GM18873 (cell line): ENCODE results near the gene IQCN.

Source experiments
- ATAC-seq: cut with Tn5 transposase; IDR thresholded peaks from one replicate; pipeline ENCODE4 v1.9.1; 2021; ENCODE audit warnings: mild to moderate bottlenecking, moderate library complexity, moderate number of reproducible peaks; ENCODE audit not compliant: unreplicated experiment, low FRiP score

Gene IQCN

GRCh38 chr19:18306209-18306887 is 32.1 kb upstream of the IQCN start:
- no peak for ATAC-seq

- no peak for ATAC-seq
Observed at GRCh38 chr19:18304458-18305310, 30.4 kb upstream of the IQCN start.

- no peak for ATAC-seq
Observed at GRCh38 chr19:18304208-18304457, 29.9 kb upstream of the IQCN start.

DNA sequence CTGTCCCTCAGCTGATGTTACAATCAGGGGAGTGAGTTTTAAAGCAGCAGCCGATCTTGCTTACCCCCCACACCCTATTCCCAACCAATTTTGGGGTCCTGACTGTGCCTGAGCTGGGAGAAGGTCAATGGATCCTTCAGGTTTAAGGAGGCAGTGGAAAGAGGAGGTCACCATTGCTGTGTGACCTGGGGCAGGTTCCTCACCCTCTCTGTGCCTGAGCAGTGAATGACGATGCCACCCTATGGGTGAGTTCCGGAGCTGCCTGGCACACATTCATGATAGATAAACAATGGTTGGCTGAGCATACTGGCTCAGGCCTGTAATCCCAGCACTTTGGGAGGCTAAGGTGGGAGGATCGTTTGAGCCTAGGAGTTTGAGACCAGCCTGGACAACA is 27.5 kb upstream of the IQCN start:
- ATAC-seq: no peak

DNA sequence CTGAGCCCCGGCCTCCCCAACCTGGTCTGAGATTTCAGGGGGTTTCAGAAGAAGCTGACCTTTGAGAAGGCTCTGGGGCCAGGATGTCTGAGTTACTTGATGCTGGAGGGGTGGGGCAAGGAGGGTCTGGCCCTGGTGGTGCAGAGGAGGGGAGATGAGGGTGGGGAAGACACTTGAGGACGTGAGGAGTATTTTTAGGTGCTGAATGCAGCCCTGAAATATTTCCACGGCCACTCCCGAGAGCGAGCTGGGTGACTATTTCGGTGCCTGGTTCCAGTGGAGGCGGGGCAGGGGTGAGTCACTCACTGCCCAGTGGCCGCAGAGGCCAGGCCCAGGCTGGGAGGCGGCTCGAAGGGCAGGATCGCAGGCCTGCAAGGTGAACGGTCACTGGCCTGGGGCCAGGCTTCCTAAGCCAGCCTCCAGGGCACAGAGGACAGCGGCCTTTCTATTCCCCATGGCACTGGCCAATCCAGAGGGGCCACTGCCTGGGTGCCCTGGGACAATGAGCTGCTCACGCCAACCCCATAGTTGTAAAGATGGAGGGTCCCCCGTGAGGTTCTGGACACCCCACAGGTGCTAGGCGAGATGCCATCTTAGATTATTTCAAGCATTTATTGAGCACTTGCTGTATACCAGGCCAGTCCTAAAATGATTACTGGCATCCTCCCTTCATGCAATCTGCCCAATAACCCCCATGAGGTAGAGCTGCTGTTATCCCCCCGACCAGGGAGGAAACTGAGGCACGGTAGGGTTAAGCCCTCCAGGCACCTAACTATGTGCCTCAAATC is 26.9 kb upstream of the IQCN start:
- ATAC-seq: no peak

- no peak for ATAC-seq
Observed at GRCh38 chr19:18299654-18300053, 25.4 kb upstream of the IQCN start.

DNA sequence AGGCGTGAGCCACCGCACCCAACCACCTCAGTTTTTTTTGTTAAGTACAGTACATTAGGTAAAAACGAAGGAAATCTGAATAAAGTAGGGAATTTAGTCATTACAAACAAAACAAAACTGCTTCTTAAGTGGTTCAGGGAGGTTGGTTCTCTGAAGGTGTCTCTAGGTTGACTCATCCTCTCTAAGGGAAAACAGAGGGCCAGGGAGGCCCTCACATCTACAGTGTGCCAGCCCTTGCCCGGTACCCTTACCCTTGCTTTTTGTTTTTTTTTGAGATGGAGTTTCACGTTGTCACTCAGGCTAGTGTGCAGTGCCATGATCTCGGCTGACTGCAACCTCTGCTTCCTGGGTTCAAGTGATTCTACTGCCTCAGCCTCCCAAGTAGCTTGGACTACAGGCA is 24.3 kb upstream of the IQCN start:
- ATAC-seq: no peak

- ATAC-seq: no peak
Observed at GRCh38 chr19:18297308-18297707, 23.1 kb upstream of the IQCN start.

GRCh38 chr19:18295034-18295451 is 20.8 kb upstream of the IQCN start:
- ATAC-seq: no peak

GRCh38 chr19:18294467-18294864 is 20.2 kb upstream of the IQCN start:
- ATAC-seq: no peak

DNA sequence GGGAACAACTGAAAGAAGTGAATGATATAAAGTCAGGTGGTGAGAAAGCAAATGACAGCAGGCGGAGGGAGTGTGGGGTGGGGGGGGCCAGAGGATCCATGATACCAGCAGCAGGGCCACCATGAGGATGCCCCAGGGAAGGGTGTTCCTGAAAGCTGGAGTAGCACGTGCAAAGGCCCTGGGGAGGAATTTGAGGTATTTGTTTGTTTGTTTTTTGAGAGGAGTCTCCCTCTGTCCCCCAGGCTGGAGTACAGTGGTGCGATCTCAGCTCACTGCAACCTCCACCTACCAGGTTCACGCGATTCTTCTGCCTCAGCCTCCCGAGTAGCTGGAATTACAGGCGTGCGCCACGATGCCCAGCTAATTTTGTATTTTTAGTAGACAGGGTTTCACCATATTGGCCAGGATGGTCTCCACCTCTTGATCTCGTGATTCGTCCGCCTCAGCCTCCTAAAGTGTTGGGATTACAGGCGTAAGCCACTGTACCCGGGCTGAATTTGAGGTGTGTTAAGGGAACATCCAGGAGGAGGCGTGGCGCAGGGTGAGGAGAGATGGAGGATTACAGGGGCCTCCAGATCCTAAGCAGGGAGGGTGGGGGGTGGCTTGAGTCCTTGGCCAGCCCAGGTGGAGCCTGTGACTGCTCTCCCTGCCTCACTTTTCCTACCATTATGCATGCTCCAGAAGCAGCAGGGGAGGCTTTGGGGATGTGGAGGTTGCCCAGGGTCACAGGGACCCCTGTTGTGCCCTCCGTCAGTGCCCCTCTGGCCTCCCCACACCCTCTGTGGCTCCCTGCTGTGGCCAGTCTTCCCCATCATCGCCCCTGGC is 19.6 kb upstream of the IQCN start:
- no peak for ATAC-seq

DNA sequence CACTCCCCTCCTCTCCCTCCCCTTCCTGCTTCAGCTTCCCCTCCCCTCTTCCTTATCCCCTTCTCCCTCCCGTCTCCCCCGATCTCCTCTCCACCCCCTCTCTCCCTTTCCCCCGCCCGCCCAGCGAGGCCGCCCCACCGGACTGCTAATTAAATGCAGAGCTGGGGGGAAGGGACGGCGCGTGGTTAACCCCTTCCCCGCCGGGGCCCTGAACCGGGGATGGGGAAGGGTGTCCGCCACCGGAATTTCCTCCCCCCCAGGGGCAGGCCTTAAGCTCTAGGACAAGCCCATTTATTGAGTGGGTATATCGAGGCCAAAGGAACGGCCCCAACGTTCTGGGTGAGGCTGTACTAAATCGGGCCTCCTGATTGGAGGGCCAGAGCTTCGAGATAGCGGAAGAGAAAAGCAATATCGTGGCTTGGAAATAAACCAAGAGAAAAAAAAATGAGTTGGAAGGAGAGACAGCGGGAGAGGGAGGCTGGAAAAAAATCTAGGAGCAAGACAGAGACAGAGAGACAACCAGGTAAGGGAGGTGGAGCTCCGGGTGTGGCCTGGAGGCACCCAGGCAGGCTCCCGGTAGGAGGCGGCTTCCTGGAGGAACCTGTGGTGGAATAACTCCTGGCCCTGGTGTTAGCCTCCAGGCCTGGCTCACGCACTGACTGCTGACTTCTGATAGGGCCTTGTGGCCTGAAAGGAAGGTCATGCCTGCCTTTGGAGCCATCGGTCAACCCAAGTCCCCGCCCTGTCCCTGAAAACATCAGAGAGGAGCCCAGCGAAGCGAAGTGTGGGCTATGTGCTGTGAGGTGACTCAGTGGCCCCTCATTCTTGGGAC is 18.8 kb upstream of the IQCN start:
- no peak for ATAC-seq

GRCh38 chr19:18292462-18292809 is 18.2 kb upstream of the IQCN start:
- ATAC-seq: no peak

DNA sequence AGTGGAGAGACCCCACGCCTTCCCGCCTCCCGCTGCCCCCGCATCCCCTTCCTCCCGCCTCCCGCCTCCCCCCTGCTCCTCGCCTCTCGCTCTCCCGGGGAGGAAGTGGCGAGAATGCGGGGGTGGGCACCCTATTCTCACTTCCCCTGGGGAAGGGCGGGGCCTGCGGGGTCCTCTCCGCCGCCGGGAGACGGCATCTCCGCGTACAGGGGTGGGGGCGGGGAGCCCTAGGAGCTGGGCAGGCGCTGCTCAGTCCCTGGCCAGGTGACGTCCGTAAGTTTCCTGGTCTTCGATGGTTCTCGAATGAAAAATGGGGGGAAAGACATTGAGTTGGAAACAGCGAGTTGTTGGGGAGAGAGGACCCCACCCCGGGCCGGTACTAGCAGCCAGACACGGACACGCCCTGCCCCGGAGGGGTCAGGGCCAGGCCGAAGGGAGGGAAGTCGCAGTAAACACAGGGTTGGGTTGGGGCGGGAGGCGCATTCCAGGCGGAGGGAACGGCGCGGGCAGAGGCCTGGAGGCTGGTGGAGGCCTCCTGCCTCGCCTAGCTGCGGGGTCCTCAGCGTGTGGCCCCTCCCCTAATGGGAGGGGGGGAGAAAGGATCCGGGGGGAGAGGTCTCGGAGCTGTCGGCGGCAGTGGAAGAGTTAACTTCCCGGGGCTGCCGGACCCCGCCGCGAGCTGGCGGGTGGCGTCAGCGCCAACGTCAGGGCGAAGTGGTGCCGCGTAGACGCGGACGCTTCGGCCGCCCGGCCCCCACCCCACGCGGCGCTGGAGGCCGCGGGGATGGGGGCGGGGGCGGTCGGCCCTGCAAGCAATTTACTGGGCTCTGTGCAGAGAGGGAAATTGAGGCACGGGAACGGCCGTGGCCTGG is 17.6 kb upstream of the IQCN start:
- no peak for ATAC-seq

DNA sequence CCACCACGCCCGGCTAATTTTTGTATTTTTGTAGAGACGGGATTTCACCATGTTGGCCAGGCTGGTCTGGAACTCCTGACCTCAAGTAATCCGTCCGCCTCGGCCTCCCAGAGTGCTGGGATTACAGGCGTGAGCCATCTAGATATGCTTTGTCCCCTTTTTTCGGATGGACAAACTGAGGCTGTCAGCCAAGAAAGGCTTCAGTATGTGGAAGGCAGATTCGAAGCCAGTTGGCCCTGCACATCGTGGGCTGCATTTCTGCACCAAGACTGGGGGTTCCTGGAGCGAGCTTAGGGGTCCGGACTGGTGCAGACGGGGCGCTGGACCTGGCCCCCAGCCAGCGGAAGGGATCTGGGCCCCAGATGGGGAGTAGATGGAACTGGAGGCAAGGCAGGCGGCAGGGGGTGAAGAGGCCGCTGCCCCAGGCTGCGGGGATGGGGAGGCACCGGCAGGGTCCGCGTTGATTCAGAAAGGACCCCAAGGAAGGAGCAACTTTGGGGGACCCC is 16.8 kb upstream of the IQCN start:
- ATAC-seq: no peak

- no peak for ATAC-seq
Observed at GRCh38 chr19:18290302-18291018, 16.2 kb upstream of the IQCN start.

DNA sequence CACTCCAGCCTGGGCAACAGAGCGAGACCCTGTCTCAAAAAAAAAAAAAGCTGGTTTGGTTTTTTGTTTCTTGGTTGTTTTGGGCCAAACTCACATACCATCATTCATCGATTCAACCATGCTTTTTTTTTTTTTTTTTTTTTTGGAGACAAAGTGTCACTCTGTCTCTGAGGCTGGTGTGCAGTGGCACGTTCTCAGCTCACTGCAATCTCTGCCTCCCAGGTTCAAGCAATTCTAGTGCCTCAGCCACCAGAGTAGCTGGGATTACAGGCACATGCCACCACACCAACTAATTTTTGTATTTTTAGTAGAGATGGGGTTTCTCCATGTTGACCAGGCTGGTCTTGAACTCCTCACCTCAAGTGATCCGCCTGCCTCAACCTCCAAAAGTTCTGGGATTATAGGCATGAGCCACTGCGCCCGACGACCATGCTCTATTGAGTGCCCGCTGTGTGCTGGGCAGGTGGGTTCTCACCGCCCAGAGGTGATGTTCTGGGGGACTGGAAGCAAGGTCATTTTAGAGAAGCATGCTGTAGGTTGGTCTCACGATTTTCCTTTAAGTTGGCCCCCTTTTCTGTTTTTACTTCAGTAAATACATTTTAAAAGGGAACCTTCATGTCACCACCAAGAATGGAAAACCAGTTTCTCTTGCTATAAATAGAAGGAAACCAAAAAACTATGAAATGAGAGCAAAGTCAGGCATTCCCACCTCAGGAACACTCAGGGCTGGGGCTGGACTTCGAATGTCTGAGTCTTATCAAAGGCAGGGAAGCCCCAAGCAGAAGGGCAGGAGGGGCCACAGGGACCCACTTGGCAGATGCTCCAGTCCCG is 15.4 kb upstream of the IQCN start:
- ATAC-seq: no peak
